Left kidney (tissue), 2 donors: Measurements from ENCODE around the gene RNASEH1. TPM values are rescaled to one million over a fixed set of nuclear protein-coding genes. Genes with fewer than 3 reads are reported as not detected.

Experiments
- DNase-seq: peaks from one replicate; pipeline ENCODE4 v3.0.0-alpha.2; 2013
- polyA plus RNA-seq: library from polyadenylated mRNA; unstranded; fragments of 120-200 nt; gene quantifications from one replicate; pipeline ENCODE4 v1.2.1, GENCODE V29; 2013; ENCODE audit not compliant: insufficient read length

Gene RNASEH1
- polyA plus RNA-seq, 1 donor = 21.2 TPM

DNA sequence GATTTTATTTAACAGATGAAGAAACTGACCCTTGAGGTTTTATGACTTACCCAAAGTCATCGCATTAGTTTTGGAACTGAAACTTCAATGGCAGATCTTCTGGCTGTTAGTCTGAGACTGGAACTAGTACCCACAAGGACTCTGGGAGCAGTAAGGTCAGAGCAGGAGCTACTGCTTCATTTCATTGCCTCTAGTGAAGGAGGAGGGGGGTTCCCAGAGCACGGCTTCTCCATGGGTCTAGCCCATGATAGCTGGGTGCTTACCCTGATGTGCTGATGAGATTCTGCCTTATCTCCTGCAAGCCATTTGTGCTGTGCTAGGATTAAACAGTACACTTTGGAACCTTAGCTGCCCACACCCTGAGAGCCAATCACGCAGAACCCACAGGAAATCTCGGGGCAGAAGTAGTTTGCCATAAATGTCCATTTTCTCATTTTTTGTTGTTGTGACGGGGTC lies 5.4 kb upstream of the RNASEH1 start:
- DNase-seq = no peak

GRCh38 chr2:3557639-3558204 lies 411 bp downstream of the RNASEH1 start:
- DNase-seq = no peak

DNA sequence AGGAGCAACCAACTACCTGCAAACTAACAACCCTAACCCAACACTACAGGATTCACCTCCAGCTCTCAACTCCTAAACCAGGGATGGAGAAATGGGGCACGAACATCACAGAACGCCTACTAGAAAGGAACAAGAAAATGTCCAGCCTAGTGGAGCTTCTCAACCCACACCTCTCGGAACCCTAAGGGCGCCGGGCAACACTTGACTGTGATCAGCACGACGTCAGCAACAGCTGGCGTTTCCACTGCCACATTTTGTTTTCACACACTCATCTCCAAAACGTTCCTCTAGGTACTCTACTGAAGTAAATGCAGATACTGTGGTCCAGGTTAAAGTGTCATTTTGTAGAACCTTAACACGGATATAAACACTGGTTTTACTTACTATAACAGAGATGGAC lies 4.2 kb downstream of the RNASEH1 start:
- DNase-seq = no peak

GRCh38 chr2:3547915-3548314 lies 10.2 kb downstream of the RNASEH1 start:
- DNase-seq = no peak

DNA sequence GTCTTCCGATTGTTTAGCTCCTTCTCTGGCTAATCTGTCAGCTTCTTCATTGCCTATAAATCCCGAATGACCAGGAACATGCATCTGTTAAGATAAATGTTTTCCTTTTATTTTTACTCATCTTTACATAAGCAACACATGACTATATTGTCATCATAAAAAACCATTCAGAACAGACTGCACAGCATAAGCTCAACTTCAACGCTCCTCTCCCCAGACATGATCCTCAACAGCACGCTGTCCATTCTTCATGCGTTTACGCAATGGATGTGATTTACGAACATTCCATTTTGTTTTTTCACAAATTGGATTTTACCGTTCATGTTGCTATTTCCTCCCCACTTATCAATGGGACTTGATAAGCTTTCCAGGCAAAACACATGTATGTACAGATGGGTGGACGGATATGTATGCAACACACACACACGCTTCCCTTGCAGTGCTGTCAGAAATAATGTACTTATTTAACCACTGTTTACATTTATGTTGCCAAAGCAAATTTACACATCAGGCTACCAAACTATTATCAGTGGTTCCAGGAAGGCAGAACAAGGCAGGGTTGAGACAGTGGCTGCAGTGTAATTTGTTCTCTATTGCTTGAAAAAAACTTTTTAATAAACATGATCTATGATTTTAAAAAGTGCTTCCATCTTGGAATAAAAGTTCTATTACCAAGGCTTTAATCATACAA lies 12.2 kb downstream of the RNASEH1 start:
- DNase-seq = no peak

DNA sequence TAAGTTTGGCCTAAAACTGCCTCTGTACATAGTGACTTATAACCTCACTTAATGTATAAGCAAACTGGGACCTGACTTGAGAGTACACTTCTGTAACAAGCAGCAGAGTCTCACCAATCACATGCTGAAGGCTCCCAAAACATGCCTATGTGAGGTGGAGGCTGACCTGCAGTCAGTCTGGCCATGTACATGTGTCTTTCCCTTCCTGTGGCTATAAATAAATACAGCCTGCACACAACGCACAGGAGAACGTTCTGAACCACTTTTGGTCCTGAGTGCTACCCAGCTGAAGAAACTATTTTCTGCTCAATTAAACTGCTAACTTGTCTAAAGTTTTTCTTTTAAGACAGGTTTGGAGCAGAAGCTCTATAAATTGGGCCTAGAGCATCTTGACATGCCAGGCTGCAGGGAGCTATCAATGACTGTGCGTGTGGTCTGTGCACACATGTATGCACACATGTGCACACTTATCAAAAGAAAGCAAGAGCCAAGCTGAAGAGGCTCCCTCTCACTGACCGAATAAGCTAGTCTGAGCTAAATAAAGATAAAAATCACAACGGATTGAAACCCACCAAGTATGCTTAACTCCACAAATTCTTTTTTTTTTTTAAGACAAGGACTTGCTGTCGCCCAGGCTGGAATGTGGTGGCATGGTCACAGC lies 15.0 kb downstream of the RNASEH1 start:
- no peak for DNase-seq

DNA sequence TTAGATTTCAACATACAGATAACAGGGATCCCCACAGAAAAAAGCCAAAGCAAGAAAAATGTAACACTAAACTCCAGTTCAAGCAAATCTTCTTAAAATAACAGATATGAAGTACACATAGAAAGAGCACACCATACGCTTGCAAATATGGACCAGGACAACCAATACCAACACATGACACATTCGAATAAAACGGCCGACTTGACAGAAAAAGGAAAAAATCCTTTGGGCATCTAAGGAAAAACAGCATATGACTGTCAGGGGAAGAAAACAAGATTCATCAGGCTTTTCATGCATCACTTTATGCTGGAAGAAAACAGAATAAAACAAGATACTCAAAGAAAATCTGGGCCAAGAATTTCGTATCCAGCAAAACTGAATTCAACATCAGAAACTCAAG lies 16.0 kb downstream of the RNASEH1 start:
- DNase-seq = no peak

GRCh38 chr2:3539836-3540235 lies 18.3 kb downstream of the RNASEH1 start:
- DNase-seq = no peak

- no peak for DNase-seq
These were observed 21.2 kb downstream of the RNASEH1 start for GRCh38 chr2:3536682-3537632.

- peak; percentile 72 for DNase-seq
These were observed 22.1 kb downstream of the RNASEH1 start for GRCh38 chr2:3535794-3536681.

DNA sequence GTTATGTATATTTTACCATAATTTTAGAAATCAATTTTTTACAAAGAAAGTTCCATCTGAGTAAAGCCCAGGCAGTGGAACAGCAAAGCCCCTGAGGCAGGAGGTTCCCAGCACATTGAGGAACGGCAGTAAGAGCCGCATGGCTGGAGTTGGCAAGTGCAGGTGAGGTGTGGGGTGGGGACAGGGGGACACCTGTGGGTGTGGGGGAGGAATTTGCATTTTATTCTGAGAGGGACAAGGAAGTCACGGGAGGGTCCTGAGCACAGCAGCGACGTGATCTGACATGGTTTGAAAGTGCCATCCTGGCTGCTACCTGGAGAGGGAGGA lies 22.7 kb downstream of the RNASEH1 start:
- DNase-seq = no peak

GRCh38 chr2:3534251-3534814 lies 23.8 kb downstream of the RNASEH1 start:
- DNase-seq = no peak

DNA sequence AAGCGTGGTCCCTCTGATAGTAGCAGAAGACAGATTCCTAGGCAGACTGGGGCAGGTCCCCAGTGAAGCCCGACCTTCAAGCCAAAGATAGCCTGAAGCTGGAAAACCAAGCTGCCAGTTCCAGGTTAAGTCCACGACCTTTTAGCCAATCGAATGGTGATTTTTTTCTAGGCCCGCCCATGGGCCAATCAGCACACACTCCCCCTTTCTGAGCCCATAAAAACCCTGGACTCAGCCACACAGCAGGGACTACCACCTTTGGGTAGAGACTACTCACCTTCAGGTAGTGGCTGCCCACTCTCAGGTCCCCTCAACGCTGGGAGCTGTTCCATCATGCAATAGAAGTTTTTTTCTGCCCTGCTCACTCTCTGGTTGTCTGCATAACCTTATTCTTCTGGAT lies 24.3 kb downstream of the RNASEH1 start:
- no peak for DNase-seq

- DNase-seq = no peak
These were observed 25.2 kb downstream of the RNASEH1 start for GRCh38 chr2:3532941-3533340.

DNA sequence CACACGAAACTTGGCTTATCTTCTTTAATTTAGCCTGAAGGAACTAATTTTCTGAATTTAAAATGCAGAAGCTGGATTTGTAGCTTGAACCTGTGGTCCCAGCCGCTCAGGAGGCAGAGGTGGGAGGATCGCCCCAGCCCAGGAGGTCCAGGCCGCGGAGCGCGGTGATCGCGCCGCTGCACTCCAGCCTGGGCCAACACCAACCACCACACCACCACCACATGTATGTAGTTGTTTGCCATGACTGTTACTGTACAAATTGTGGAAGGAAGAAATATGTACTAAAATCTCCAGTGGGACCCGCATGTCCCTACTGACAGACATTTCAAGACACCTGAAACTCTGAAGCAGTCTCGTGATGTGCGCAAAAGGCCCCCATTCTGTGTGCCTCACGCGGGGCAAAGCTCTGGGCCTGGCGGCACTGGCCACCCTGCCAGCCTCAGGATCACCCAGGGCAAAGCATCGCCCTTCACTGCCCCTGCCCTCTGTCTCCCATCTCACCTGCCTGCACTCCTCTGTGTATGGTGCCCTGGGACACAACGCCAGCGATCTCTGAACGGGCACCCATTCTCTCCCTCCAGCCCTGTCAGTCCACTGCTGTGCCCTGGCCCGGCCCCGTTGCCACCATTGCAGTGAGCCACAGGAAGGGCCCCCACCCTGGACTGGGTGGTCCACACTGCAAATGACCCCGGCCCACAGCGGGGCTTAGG lies 28.7 kb downstream of the RNASEH1 start:
- DNase-seq = no peak

DNA sequence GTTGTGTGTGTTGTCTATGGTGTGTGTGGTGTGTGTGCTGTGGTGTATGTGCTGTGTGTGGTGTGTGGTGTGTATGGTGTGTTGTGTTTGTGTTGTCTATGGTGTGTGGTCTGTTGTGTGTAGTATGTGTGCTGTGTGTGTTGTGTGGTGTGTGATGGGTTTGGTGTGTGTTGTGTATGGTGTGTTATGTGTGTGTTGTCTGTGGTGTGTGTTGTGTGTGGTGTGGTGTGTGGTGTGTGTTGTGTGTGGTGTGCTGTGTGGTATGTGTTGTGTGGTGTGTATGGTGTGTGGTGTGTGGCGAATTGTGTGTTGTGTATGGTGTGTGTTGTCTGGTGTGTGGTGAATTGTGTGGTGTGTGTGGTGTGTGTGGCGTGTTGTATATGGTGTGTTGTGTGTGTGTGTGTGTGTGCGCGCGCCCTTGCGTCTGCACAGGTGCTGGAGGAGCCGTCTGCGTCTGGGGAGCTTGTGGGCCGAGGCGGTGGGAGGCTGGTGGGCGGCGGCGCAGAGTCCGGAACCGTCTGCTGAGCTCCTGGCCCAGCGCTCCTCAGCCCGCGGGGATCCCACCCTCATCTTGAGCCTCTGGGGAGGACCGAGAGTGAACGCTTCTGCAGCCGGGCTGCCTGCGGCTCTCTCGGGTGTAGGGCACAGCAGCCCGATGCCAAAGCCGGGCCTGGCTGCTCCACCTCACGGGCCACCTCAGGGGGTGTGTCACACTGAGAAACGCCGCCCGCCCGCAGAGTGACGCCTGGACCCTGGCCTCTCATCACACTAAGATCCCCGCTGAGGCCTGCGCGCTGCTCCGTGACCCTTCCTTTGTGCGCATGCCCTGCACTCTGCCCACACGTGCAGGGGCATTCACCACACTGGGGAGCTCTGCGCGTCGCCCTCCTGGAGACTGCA lies 30.0 kb downstream of the RNASEH1 start:
- DNase-seq = no peak

DNA sequence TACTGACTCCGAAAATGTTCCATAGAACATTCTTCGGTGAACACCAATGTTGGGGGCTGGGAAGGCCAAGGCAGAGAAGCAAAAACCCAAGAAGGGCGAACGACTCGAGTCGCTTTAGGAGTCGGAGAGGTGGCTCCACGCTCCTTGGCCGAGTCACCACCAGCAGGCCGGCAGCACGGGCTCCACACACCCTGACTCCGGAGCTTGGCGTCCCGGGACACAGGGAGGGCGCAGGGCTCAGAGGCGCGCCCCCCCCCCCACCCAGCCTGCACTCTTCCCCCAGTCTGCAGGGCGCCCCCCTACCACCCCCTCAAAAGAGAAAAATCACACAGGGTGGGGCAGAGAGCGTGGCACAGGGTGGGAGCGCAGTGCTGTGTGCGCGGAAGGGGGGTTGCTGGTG lies 31.3 kb downstream of the RNASEH1 start:
- no peak for DNase-seq

DNA sequence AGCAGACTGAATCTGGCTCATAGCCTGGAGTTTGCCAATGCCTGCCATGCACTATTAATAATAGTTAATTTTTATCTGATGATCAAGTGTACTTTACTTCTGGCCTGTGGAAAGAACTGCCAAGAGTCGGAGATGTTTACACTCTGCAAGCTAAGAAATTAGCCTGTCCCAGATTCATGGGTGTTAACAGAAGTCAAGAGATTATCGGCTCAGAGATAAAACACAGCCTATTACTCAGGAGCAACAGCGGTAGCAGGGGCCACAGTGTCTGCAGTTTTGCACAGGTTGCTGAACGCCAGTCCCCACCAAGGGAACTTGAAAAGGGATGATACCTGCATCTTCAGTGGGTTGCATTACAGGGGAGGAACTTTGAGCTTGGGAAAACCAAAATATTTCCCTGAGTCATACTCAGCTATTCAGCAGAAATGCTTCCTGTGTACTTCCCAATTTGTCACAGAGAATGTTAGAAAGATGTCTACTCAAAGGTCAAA lies 34.5 kb downstream of the RNASEH1 start:
- DNase-seq = no peak

- DNase-seq = no peak
These were observed 35.1 kb downstream of the RNASEH1 start for GRCh38 chr2:3522961-3523421.
